Trophoblast cell (in vitro differentiated cells and primary cell): Measurements from ENCODE around the gene FN1.

Experiments used
- DNase-seq, 2 donors: peaks; one replicate each; pipeline ENCODE4 v3.0.0-alpha.2; 2016
- H2AFZ ChIP-seq: 2 replicates; pipeline ENCODE4 v1.6.1; 2013; ENCODE audit warnings: low read length, moderate library complexity, mild to moderate bottlenecking; ENCODE audit not compliant: insufficient read depth, poor library complexity
- H2AK5ac ChIP-seq: 2 replicates; pipeline ENCODE4 v1.6.1; 2013; ENCODE audit warnings: mild to moderate bottlenecking, low read length
- H2BK120ac ChIP-seq: 2 replicates; pipeline ENCODE4 v1.6.1; 2013; ENCODE audit warnings: low read length, mild to moderate bottlenecking, moderate library complexity; ENCODE audit not compliant: insufficient read depth, poor library complexity
- H2BK12ac ChIP-seq: 2 replicates; pipeline ENCODE4 v1.6.1; 2013; ENCODE audit warnings: mild to moderate bottlenecking, low read length, moderate library complexity
- H2BK5ac ChIP-seq: 2 replicates; pipeline ENCODE4 v1.6.1; 2013; ENCODE audit warnings: low read length, low read depth, moderate library complexity, mild to moderate bottlenecking; ENCODE audit not compliant: poor library complexity
- H3K14ac ChIP-seq: 2 replicates; pipeline ENCODE4 v1.6.1; 2013; ENCODE audit warnings: mild to moderate bottlenecking, low read length
- H3K18ac ChIP-seq: 2 replicates; pipeline ENCODE4 v1.6.1; 2013; ENCODE audit warnings: mild to moderate bottlenecking, low read length
- H3K23ac ChIP-seq: 2 replicates; pipeline ENCODE4 v1.6.1; 2013; ENCODE audit warnings: low read length
- H3K27ac ChIP-seq: 2 replicates; pipeline ENCODE4 v1.5.1; 2013; ENCODE audit warnings: low read depth, mild to moderate bottlenecking, inconsistent platforms, low read length, moderate library complexity
- H3K27me3 ChIP-seq: 2 replicates; pipeline ENCODE4 v1.6.1; 2013; ENCODE audit warnings: inconsistent platforms, mild to moderate bottlenecking, low read length, moderate library complexity; ENCODE audit not compliant: insufficient read depth
- H3K36me3 ChIP-seq, 2 experiments: 1 replicate in 1 of 2; 2 replicates in 1 of 2; pipeline ENCODE4 v1.6.1; 2013; ENCODE audit warnings: low read length in 2 of 2, mild to moderate bottlenecking in 2 of 2, moderate library complexity in 1 of 2; ENCODE audit not compliant: insufficient read depth in 2 of 2, control insufficient read depth in 1 of 2
- H3K4ac ChIP-seq: 2 replicates; pipeline ENCODE4 v1.6.1; 2013; ENCODE audit warnings: low read depth, mild to moderate bottlenecking, low read length, moderate library complexity
- H3K4me1 ChIP-seq, 2 experiments: 1 replicate in 1 of 2; 2 replicates in 1 of 2; pipeline ENCODE4 v1.6.1; 2013; ENCODE audit warnings: low read length in 2 of 2, mild to moderate bottlenecking in 2 of 2, moderate library complexity in 1 of 2; ENCODE audit not compliant: insufficient read depth in 2 of 2, control insufficient read depth in 1 of 2
- H3K4me2 ChIP-seq: 2 replicates; pipeline ENCODE4 v1.6.1; 2013; ENCODE audit warnings: inconsistent platforms, mild to moderate bottlenecking, low read length, moderate library complexity
- H3K4me3 ChIP-seq: 2 replicates; pipeline ENCODE4 v1.5.1; 2013; ENCODE audit warnings: mild to moderate bottlenecking, low read depth, low read length, inconsistent platforms
- H3K79me1 ChIP-seq: one replicate; pipeline ENCODE4 v1.6.1; 2013; ENCODE audit warnings: low read length
- H3K79me2 ChIP-seq: 2 replicates; pipeline ENCODE4 v1.6.1; 2013; ENCODE audit warnings: low read length, mild to moderate bottlenecking; ENCODE audit not compliant: control insufficient read depth, insufficient read depth, poor library complexity
- H3K9ac ChIP-seq: 2 replicates; pipeline ENCODE4 v1.6.1; 2013; ENCODE audit warnings: mild to moderate bottlenecking, low read length
- H3K9me3 ChIP-seq: 2 replicates; pipeline ENCODE4 v1.6.1; 2013; ENCODE audit warnings: low read depth, mild to moderate bottlenecking, control low read depth, inconsistent platforms, low read length; ENCODE audit not compliant: insufficient read depth
- H4K12ac ChIP-seq: 2 replicates; pipeline ENCODE4 v1.6.1; 2013; ENCODE audit warnings: low read depth, mild to moderate bottlenecking, low read length, moderate library complexity
- H4K8ac ChIP-seq: 2 replicates; pipeline ENCODE4 v1.6.1; 2013; ENCODE audit warnings: low read depth, mild to moderate bottlenecking, low read length, moderate library complexity
- H4K91ac ChIP-seq: one replicate; pipeline ENCODE4 v1.6.1; 2013; ENCODE audit warnings: low read depth, mild to moderate bottlenecking, low read length, moderate library complexity
- WGBS: extraction: QIAGEN DNeasy Blood & Tissue Kit; methylation state at CpG from one replicate; pipeline ENCODE4 v1.1.7; 2013; ENCODE audit warnings: missing lambda C conversion rate; ENCODE audit not compliant: insufficient read length, insufficient coverage; ENCODE audit errors: extremely low coverage; 5-methylcytosine and 5-hydroxymethylcytosine counted together

The FN1 gene

DNA sequence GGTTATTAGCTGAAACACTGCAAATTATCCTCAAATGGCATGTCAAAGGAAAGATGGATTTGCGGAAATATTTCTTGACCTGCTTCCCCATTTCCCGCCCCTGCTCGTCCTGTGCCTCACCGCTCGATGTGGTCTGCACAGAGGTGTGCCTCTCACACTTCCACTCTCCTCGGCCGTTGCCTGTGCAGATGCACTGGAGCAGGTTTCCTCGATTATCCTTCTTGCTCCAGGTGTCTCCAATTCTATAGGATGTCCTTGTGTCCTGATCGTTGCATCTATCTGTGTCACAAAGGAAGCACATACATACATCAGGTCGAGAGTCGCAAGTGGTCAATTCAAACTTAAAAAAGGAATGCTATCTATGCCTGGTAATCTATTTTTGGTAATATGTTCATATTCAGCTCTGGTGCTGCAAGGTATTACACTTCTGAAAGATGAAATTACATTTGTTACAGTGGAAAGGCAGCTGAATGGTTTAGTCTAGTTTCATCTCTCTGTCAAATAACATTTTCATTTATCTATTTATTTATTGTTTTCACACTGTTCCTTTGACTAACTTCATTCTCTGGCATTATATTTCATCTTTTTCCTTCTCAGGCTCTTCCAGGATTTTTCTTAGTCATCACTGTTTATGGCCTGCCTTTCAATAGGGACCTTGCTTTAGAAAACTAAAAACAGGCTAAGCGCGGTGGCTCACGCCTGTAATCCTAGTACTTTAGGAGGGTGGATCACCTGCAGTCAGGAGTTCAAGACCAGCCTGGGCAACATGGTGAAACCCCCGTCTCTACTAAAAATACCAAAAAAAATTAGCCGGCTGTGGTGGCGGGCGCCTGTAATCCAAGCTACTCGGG, 7.6 kb downstream of the FN1 start:
- no peaks in the 10 kb centered on the region for H3K79me1 ChIP-seq
- H3K27me3 ChIP-seq: no peaks in the 10 kb centered on the region
- no peak overlapping the region for H3K14ac ChIP-seq
- H3K4ac ChIP-seq: peak overlapping the region; percentile 75
- no peak overlapping the region for H3K4me2 ChIP-seq
- no peak overlapping the region for H4K91ac ChIP-seq
- H3K4me1 ChIP-seq: peaks cover 7 to 8% of the 10 kb centered on the region in 2 experiments
- peaks cover 28 to 62% of the 10 kb centered on the region in 2 experiments for H3K36me3 ChIP-seq
- H3K9ac ChIP-seq: no peak overlapping the region
- H2BK12ac ChIP-seq: no peak overlapping the region
- no peak overlapping the region for H3K23ac ChIP-seq
- no peak overlapping the region for H3K27ac ChIP-seq
- H3K18ac ChIP-seq: no peak overlapping the region
- DNase-seq: no peak
- H2BK120ac ChIP-seq: no peak overlapping the region
- H2AK5ac ChIP-seq: no peak overlapping the region
- no peak overlapping the region for H3K4me3 ChIP-seq
- no peak overlapping the region for H2AFZ ChIP-seq
- H2BK5ac ChIP-seq: no peak overlapping the region
- no peaks in the 10 kb centered on the region for H3K9me3 ChIP-seq
- peaks cover 2% of the 10 kb centered on the region for H3K79me2 ChIP-seq
- H4K12ac ChIP-seq: no peak overlapping the region
- no CpG with 5 or more reads among the region's 19 CpGs for WGBS
- H4K8ac ChIP-seq: no peak overlapping the region

GRCh38 chr2:215427585-215427984, 8.3 kb downstream of the FN1 start:
- H3K18ac ChIP-seq: no peak overlapping the region
- peaks cover 4 to 6% of the 10 kb centered on the region in 2 experiments for H3K4me1 ChIP-seq
- no peak overlapping the region for H4K91ac ChIP-seq
- H2BK5ac ChIP-seq: no peak overlapping the region
- H4K8ac ChIP-seq: no peak overlapping the region
- no peak overlapping the region for H3K9ac ChIP-seq
- H3K9me3 ChIP-seq: no peaks in the 10 kb centered on the region
- H3K27me3 ChIP-seq: no peaks in the 10 kb centered on the region
- no peak overlapping the region for H2BK120ac ChIP-seq
- no peaks in the 10 kb centered on the region for H3K79me1 ChIP-seq
- H3K14ac ChIP-seq: no peak overlapping the region
- peaks cover 2% of the 10 kb centered on the region for H3K79me2 ChIP-seq
- H3K23ac ChIP-seq: no peak overlapping the region
- no peak overlapping the region for H2BK12ac ChIP-seq
- no peak overlapping the region for H3K4me2 ChIP-seq
- H2AFZ ChIP-seq: no peak overlapping the region
- DNase-seq: no peak
- H3K4ac ChIP-seq: no peak overlapping the region
- H2AK5ac ChIP-seq: no peak overlapping the region
- no peak overlapping the region for H3K4me3 ChIP-seq
- H3K27ac ChIP-seq: no peak overlapping the region
- H4K12ac ChIP-seq: no peak overlapping the region
- WGBS: no CpG with 5 or more reads among the region's 5 CpGs
- H3K36me3 ChIP-seq: peaks cover 28 to 57% of the 10 kb centered on the region in 2 experiments

- H2AK5ac ChIP-seq: no peak overlapping the region
- WGBS: no CpG with 5 or more reads among the region's 11 CpGs
- no peak overlapping the region for H4K12ac ChIP-seq
- H3K9me3 ChIP-seq: no peaks in the 10 kb centered on the region
- H3K23ac ChIP-seq: no peak overlapping the region
- H3K79me2 ChIP-seq: no peaks in the 10 kb centered on the region
- no peak overlapping the region for H3K4me2 ChIP-seq
- peak; percentile 42 to 58 for DNase-seq
- no peak overlapping the region for H3K4ac ChIP-seq
- H3K9ac ChIP-seq: no peak overlapping the region
- H2BK12ac ChIP-seq: no peak overlapping the region
- no peaks in the 10 kb centered on the region for H3K27me3 ChIP-seq
- no peak overlapping the region for H3K27ac ChIP-seq
- H4K91ac ChIP-seq: no peak overlapping the region
- H4K8ac ChIP-seq: no peak overlapping the region
- H3K14ac ChIP-seq: no peak overlapping the region
- H2BK120ac ChIP-seq: no peak overlapping the region
- H2BK5ac ChIP-seq: no peak overlapping the region
- H3K18ac ChIP-seq: no peak overlapping the region
- H3K4me3 ChIP-seq: no peak overlapping the region
- H3K4me1 ChIP-seq: peaks cover 5 to 6% of the 10 kb centered on the region in 2 experiments
- H3K36me3 ChIP-seq: peaks cover 31 to 54% of the 10 kb centered on the region in 2 experiments
- H2AFZ ChIP-seq: no peak overlapping the region
- no peaks in the 10 kb centered on the region for H3K79me1 ChIP-seq
Measured at GRCh38 chr2:215425021-215425782, 10.7 kb downstream of the FN1 start.

DNA sequence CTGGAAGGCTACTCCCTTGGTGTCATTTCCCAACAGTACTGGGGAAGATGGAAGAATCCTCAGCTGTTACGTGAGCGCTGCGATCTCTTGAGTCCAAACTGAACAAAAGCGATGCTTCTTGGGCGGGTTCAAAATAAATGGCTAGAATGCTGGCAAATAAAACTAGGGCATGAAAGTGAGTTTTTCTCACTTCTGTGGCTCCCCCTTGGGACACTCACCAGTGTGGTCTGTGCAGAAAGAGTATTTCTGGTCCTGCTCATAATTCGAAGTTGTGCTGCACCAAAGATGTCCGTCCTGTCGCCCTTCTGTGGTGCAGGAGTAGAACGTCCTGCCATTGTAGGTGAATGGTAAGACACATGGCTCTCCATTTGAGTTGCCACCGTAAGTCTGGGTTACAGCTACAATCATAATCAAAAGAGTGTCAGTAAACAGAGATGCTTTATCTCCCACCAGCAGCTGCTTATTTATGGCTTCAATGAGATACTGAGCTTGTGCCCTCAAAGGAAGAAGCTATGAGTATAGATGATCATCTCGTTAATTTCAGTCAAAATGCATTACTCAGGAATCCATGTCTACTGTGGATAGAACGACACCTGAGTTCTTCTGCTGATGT, 11.8 kb downstream of the FN1 start:
- Histone ChIP-seq H3K4me1 (peaks cover 5 to 6% of the 10 kb centered on the region in 2 experiments), H2AK5ac (no peak overlapping the region), H2BK5ac (no peak overlapping the region), H3K23ac (no peak overlapping the region), H3K9me3 (no peaks in the 10 kb centered on the region), H3K4me2 (peak overlapping the region; percentile 17), H2BK120ac (no peak overlapping the region), H3K27ac (no peak overlapping the region), H2AFZ (no peak overlapping the region), H4K91ac (no peak overlapping the region), H3K4me3 (no peak overlapping the region), H3K79me2 (no peaks in the 10 kb centered on the region), H3K4ac (no peak overlapping the region), H3K79me1 (no peaks in the 10 kb centered on the region), H3K27me3 (no peaks in the 10 kb centered on the region), H3K9ac (peak overlapping the region; percentile 19), H3K18ac (no peak overlapping the region), H4K12ac (no peak overlapping the region), H2BK12ac (no peak overlapping the region), H4K8ac (no peak overlapping the region), H3K36me3 (peaks cover 35 to 59% of the 10 kb centered on the region in 2 experiments), H3K14ac (no peak overlapping the region)
- WGBS: no CpG with 5 or more reads among the region's 12 CpGs
- DNase-seq: no peak
